ENCODE measurements around the gene COL6A3. TPM values are rescaled to one million over a fixed set of nuclear protein-coding genes. Genes with fewer than 3 reads are reported as not detected.

COL6A3 gene
- total and polyA plus RNA-seq, 2 of the 13 experiments (the other 11 are each of a cell fraction or from before 2014, with no cell fraction given): 0.03 TPM; not detected in 1

- Histone ChIP-seq H3K36me3 (replicated peaks in 1 of 2; ENCODE audit: control insufficient read depth in 1 of 2, insufficient read depth in 2 of 2, low read length in 2 of 2) (no peaks in the 10 kb centered on the region), H4K20me1 (ENCODE audit: insufficient read depth, low read length) (no peaks in the 10 kb centered on the region), H2AFZ (ENCODE audit: low read length) (no peak overlapping the region), H3K79me2 (ENCODE audit: insufficient read depth, low read length) (no peaks in the 10 kb centered on the region), H3K9ac (ENCODE audit: insufficient read depth, low read depth, low read length) (no peak overlapping the region), H3K4me2 (ENCODE audit: low read depth, low read length) (no peak overlapping the region), H3K9me3 (ENCODE audit: low read length) (no peaks in the 10 kb centered on the region), H3K27ac (ENCODE audit: extremely low read length, insufficient read depth, low read length) (no peak overlapping the region), H3K4me1 (ENCODE audit: insufficient read depth, low read length) (no peaks in the 10 kb centered on the region), H3K27me3 (ENCODE audit: control insufficient read depth in 1 of 2, insufficient read depth in 2 of 2, low read length in 2 of 2) (peaks cover 9 to 87% of the 10 kb centered on the region in 2 experiments; a peak in 4 of 5 replicates), H3K4me3 (replicated peaks in 1 of 3; ENCODE audit: insufficient read depth in 1 of 3, low read depth in 2 of 3, low read length in 3 of 3) (no peak overlapping the region)
- FAIRE-seq (no peak), DNase-seq (ENCODE audit: low spot score) (no peak), ATAC-seq (no peak; the same call in 1 of the 3 replicates)
- 15% methylated on average over 20 of the region's 23 CpGs for WGBS (ENCODE audit: low lambda C conversion rate)
- ChIA-PET POLR2A (no interaction called here), CTCF (ENCODE audit: low intra/inter-chr PET ratio, low total read pairs) (no interaction called here)
- no peak for TF ChIP-seq BATF2 (CRISPR knock-in tag; IDR thresholded peaks at IDR 0.05)
- no peak for TF ChIP-seq TOE1 (CRISPR knock-in tag; IDR thresholded peaks at IDR 0.05)
- no peak for TF ChIP-seq ZBTB7B (CRISPR knock-in tag; IDR thresholded peaks at IDR 0.05)
- TF ChIP-seq SSRP1 (CRISPR knock-in tag; IDR thresholded peaks at IDR 0.05): no peak
- no peak for TF ChIP-seq ZNF879 (CRISPR knock-in tag; IDR thresholded peaks at IDR 0.05)
- TF ChIP-seq HIVEP1 (CRISPR knock-in tag; IDR thresholded peaks at IDR 0.05): no peak
- no peak for TF ChIP-seq EHMT2 (IDR thresholded peaks at IDR 0.05; ENCODE audit: borderline replicate concordance, low read depth, low read length)
- TF ChIP-seq AKAP8 (CRISPR knock-in tag; IDR thresholded peaks at IDR 0.05): no peak
- no peak for TF ChIP-seq U2AF2 (IDR thresholded peaks at IDR 0.05; ENCODE audit: low read depth, low read length)
- no peak for TF ChIP-seq ZBTB10 (CRISPR knock-in tag; IDR thresholded peaks at IDR 0.05; ENCODE audit: borderline replicate concordance)
- TF ChIP-seq NAIF1 (CRISPR knock-in tag; IDR thresholded peaks at IDR 0.05; ENCODE audit: borderline replicate concordance): no peak
- no peak for TF ChIP-seq CEBPB (IDR thresholded peaks at IDR 0.05; ENCODE audit: borderline replicate concordance, low read depth, low read length)
- TF ChIP-seq NFRKB (IDR thresholded peaks at IDR 0.05): no peak
- TF ChIP-seq ZBTB37 (CRISPR knock-in tag; IDR thresholded peaks at IDR 0.05): no peak
- intact Hi-C loops (cut with micrococcal nuclease; ENCODE audit: unreplicated experiment): no loop called here
- BruUV-seq (replicated peaks): no TSS peak
- in situ Hi-C loops (cut with HindIII; ENCODE audit: extremely low pct_ligation_motif_present, low pct_unique_long_range_greater_than_20kb): no loop called here
Measured at GRCh38 chr2:237359894-237360780, 53.8 kb downstream of the COL6A3 start.

All from HepG2 (cell line).